ENCODE data around the gene TUBB8B.
"Not testable (repeated sequence)": the region's sequence is repeated elsewhere in the genome, so short reads cannot be mapped to it uniquely, and the experiment has no call there.

Gene TUBB8B

GRCh38 chr18:11383-12274, 37.8 kb downstream of the TUBB8B start:
- DNase-seq, result not testable (repeated sequence)

GRCh38 chr18:10624-11184, 38.7 kb downstream of the TUBB8B start:
- DNase-seq, result not testable (repeated sequence)

GRCh38 chr18:9937-10336, 39.5 kb downstream of the TUBB8B start:
- DNase-seq, result not testable (repeated sequence)

Data from AML-193 (cell line).